Breast epithelium (tissue), 3 donors: ENCODE results near the gene ACOXL.

Experiments used
- POLR2AphosphoS5 ChIP-seq, 3 donors: sonication (generic); formaldehyde crosslinking; IDR thresholded peaks; one replicate each; pipeline ENCODE4 v1.6.1; 2017; ENCODE audit warnings: antibody characterized with exemption in 3 of 3
- TF ChIP-seq, protein P1 (sequence below), 3 donors: fragments of 450-650 bp; IDR thresholded peaks; one replicate each; pipeline ENCODE4 v1.5.1; 2016 to 2017; ENCODE audit warnings: antibody characterized with exemption in 3 of 3, mild to moderate bottlenecking in 3 of 3, moderate library complexity in 3 of 3

DNA sequence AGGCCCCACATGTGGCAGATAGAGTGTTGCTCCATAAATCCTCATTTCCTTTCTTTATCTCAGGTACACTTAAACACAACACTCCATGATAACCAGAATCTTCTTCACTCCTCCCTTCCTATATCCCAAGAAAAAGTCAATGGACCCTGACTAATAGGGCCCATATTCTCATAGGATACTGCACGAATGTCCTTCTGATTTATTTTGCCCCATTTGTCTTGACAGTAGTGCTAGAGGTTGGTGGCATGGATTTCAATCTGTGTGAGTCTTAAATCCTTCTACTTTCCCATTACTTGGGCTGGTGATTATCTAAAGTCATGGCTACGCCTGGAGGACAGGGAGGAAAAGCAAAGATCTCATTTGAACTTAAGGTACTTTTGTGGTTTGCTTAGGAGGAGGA is 156.0 kb downstream of the ACOXL start:
- TF ChIP-seq, protein P1, sequence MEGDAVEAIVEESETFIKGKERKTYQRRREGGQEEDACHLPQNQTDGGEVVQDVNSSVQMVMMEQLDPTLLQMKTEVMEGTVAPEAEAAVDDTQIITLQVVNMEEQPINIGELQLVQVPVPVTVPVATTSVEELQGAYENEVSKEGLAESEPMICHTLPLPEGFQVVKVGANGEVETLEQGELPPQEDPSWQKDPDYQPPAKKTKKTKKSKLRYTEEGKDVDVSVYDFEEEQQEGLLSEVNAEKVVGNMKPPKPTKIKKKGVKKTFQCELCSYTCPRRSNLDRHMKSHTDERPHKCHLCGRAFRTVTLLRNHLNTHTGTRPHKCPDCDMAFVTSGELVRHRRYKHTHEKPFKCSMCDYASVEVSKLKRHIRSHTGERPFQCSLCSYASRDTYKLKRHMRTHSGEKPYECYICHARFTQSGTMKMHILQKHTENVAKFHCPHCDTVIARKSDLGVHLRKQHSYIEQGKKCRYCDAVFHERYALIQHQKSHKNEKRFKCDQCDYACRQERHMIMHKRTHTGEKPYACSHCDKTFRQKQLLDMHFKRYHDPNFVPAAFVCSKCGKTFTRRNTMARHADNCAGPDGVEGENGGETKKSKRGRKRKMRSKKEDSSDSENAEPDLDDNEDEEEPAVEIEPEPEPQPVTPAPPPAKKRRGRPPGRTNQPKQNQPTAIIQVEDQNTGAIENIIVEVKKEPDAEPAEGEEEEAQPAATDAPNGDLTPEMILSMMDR (IDR thresholded peaks at IDR 0.05), result no peak
- no peak for TF ChIP-seq POLR2AphosphoS5 (IDR thresholded peaks at IDR 0.05)
